Raji (cell line): Measurements from ENCODE around the gene COX6A2.

Source experiments
- POLR2A ChIP-seq: IDR thresholded peaks from 2 replicates; pipeline ENCODE4 v1.6.1; 2011; ENCODE audit warnings: low read depth, low read length, control low read depth; ENCODE audit not compliant: insufficient read depth

The COX6A2 gene

GRCh38 chr16:31428279-31428597 is at the start of gene COX6A2:
COX6A2 (minus strand) TSS chr16:31428360; CDS start chr16:31428325, 35 bp downstream.
- no peak for TF ChIP-seq POLR2A

- TF ChIP-seq POLR2A = no peak
Observed at GRCh38 chr16:31477220-31478216, 49.4 kb upstream of the COX6A2 start.

- no peak for TF ChIP-seq POLR2A
Observed at GRCh38 chr16:31476303-31477219, 48.4 kb upstream of the COX6A2 start.

GRCh38 chr16:31475946-31476302 is 47.8 kb upstream of the COX6A2 start:
- TF ChIP-seq POLR2A = no peak

GRCh38 chr16:31474773-31475738 is 46.9 kb upstream of the COX6A2 start:
- TF ChIP-seq POLR2A = no peak

- TF ChIP-seq POLR2A = no peak
Observed at GRCh38 chr16:31474173-31474714, 46.1 kb upstream of the COX6A2 start.

- TF ChIP-seq POLR2A = no peak
Observed at GRCh38 chr16:31473264-31473984, 45.3 kb upstream of the COX6A2 start.

GRCh38 chr16:31472709-31473203 is 44.6 kb upstream of the COX6A2 start:
- TF ChIP-seq POLR2A = no peak

- no peak for TF ChIP-seq POLR2A
Observed at GRCh38 chr16:31471875-31472708, 43.9 kb upstream of the COX6A2 start, which contains the start of gene TGFB1I1. TGFB1I1 (plus strand) TSS chr16:31472152; CDS start chr16:31472189, 37 bp downstream.

- no peak for TF ChIP-seq POLR2A
Observed at GRCh38 chr16:31471241-31471874, 43.2 kb upstream of the COX6A2 start.

- TF ChIP-seq POLR2A = no peak
Observed at GRCh38 chr16:31470615-31471014, 42.5 kb upstream of the COX6A2 start.

- no peak for TF ChIP-seq POLR2A
Observed at GRCh38 chr16:31467858-31468257, 39.7 kb upstream of the COX6A2 start.
